IPS-11a (cell line): ENCODE measurements around the gene EYS.
"Not testable (repeated sequence)": the region's sequence is repeated elsewhere in the genome, so short reads cannot be mapped to it uniquely, and the experiment has no call there.

Experiments used
- H3K4me3 ChIP-seq: one replicate; pipeline ENCODE4 v1.5.1; 2013; ENCODE audit warnings: low read depth, low read length, control low read depth

The EYS gene

GRCh38 chr6:63783096-63783495 is 1923.9 kb downstream of the EYS start:
- no peak overlapping the region for H3K4me3 ChIP-seq

GRCh38 chr6:63774961-63775360 is 1932.1 kb downstream of the EYS start:
- H3K4me3 ChIP-seq, result no peak overlapping the region

DNA sequence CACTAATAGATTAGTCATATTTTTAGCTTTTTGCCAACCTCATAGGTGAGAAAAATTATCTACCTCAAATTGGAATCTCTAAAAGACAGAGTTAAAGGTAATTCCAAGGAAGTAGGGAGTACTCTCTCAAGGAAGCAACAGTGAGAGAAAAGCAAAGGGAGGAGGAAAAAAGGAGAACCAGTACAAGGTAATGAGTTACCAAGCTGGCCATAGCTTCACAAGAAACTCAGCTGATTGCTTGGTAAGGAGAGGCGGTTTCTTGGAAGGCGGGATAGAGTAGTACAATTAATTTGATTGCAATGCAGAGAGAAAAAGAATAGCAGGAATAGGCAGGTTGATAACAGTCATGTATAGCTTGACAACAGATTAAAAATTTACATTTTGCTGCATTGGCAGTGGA is 1933.8 kb downstream of the EYS start:
- H3K4me3 ChIP-seq, result no peak overlapping the region

DNA sequence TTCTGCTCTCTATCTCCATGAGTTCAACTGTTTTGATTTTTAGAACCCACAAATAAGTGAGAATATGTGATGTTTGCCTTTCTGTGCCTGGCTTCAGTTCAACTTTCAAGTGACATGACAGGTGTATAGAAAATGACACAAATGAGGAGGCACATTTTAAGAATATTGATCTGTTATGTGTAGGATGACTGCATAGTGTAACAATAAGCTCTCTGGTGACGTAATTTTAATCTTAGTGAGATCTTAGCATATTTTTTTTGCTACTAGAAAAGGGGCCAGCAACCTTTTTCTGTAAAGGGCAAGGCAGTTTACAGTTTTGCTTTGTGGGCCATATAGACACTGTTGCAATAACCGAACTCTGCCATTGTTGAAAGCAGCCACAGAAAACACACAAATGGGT is 1941.2 kb downstream of the EYS start:
- no peak overlapping the region for H3K4me3 ChIP-seq

DNA sequence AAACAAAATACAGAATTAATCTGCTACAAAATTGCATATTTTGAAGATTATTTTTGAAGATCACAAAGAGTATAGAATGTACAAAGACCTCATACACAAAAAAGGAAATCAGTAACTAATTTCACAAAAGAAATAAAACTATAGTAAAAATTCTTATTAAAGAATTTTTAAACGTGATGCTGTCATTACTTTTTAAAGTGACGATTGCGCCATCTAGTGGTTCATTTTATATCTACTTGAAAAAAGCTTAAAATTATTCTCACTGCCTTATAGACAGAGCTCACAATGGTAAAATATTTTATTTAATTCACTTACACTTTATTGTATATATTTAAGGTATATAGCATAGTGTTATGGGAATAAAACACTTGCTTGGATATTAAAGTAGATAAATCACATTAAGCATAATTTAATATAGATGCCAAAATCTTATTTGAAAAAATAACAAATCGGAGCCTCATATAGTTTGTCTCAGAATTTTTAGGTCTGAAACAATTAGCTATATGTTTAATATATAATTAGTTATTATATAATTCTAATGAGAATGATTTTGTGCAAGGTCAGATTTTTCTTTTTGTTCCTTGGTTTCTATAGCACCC is 1942.6 kb downstream of the EYS start:
- no peak overlapping the region for H3K4me3 ChIP-seq

GRCh38 chr6:63760199-63760598 is 1946.8 kb downstream of the EYS start:
- no peak overlapping the region for H3K4me3 ChIP-seq

DNA sequence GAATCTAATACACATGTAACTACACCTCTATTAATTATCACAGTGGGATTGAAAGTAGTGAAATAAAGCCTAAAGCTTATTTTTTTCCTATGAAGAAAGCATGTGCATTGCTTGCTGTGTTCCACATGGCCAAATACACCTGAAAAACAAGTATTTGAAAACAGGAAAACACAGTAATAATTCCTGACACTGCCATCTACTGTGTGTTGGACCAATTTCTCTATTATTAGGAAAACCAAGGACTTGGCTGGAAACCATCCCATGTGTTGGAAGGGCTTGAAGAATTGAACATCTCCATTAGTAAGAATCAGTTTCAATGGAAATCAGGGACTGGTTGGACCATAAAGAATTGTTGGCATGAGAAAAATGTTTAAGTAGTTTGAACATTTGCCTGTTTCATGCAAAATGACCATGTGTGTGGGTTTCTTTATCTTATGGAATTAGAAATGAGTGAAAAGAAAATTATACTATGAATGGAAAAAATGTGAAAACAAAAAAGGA is 1947.4 kb downstream of the EYS start:
- H3K4me3 ChIP-seq, result no peak overlapping the region

GRCh38 chr6:63757826-63758225 is 1949.2 kb downstream of the EYS start:
- no peak overlapping the region for H3K4me3 ChIP-seq

DNA sequence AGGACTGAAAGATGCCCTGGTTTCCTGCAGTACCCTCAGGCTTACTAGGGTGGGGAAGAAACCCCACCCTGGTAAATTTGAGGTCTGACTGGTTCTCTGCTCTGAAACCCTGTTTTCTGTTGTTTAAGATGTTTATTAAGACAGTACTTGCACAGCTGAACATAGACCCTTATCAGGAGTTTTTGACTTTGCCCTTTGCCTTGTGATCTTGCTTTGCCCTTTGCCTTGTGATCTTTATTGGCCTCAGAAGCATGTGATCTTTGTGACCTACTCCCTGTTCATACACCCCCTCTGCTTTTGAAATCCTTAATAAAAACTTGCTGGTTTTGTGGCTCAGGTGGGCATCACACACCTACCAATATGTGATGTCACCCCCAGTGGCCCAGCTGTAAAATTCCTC is 1949.8 kb downstream of the EYS start:
- not testable (repeated sequence) for H3K4me3 ChIP-seq

DNA sequence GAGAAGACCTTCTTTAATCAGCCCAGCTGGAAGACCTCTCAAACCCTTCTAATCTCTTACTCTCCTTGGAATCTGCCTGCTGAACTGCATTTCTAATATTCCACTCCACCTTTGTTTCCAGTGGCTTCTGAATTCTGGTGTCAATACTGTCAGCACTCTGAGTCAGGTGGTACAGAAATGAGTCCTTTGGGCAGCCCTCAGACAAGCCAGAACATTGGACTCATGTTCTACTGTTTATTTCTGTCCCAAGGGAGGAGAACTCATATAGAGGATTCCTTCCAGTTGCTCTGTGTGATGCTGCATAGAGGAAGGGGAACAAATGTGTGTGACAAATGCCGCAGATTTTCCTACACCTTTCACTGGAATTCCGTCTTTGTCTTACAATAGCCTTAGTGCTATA is 1956.6 kb downstream of the EYS start:
- H3K4me3 ChIP-seq, result no peak overlapping the region

DNA sequence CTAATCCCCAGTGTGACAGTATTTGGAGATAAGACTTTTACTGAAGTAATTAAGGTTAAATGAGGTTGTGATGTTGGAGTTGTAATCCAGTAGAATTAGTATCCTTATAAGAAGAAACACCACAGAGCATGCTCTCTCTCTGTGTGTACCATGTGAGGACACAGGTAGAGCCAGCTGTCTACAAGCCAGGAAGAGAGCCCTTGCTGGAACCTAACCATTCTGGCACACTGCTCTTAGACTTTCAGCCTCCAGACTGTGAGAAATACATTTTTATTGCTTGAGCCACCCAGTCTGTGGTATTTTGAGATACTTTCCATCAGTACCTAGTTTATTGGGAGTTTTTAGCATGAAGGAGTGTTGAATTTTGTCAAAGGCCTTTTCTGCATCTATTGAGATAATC is 1961.2 kb downstream of the EYS start:
- no peak overlapping the region for H3K4me3 ChIP-seq

DNA sequence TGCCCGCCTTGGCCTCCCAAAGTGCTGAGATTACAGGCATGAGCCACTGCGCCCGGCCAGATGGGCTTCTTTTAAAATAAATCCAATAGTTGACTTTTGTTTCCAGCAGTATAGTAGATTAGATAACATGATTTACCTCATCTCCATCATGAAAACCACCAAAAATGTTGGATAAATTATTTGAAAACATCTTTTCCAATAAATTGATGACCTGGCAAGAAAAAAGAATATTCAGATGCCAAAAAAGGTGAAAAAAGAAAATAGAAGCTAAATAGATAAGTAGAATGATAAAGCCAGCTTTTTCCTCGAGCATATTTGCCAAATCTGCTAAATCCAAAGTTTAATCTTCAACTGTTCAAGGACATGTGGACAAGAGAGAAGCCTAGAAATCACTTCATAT is 1962.2 kb downstream of the EYS start:
- H3K4me3 ChIP-seq, result no peak overlapping the region

DNA sequence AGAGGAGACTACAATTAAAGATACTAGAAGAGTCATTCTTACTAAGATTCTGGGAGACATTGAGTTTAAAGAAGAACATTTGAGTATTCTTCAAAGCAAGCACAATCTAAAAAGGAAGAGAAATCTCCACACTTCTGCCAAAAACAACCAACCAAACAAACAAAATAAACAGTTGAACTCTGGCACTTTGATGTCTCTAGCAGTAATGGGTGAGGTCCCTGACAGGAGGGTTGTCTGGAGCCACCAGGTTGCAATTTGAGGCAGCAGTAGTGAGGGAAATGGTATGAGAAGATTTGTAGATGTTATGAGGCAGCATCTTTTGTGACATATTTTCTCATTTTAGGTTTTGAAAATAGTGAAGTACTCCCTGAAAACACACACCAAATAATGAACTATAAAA is 1963.3 kb downstream of the EYS start:
- H3K4me3 ChIP-seq, result no peak overlapping the region

DNA sequence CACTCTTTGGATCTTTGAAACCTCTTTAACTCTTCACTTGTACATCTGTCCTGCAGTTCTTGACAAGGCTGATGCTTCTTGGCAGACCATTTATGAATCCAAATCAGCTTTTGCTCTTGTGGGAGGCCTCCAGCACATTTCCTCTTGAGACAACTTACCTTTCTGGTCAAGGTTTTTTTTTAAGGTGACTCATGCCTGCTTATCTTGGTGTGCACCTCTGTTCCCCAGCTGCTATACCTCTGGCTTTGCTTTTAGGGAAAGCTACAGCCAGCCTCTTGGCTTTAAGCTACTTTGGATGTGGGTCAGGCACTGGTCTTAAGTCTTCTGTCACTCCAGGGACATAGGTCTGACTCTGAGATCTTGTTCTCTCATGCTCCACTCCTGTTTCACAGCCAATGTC is 1965.0 kb downstream of the EYS start:
- H3K4me3 ChIP-seq, result no peak overlapping the region

DNA sequence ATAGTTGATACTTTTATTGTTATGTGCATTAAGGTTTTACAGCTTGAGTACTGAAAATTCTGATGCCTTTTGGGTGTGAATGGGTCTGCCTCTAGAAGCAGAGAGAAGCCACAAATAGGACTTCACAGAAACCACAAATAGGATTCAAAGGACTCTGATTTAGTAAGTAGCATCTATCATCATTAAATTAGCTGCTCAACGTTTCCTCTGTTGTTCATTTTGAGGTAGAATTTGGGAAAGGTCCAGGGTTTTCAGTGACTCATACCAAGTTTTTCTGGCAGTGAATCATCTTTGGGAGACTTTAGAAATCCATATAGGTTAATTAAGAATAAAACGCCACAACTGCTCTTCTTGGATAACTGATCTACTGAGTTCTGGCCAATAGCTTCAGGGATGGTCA is 1966.3 kb downstream of the EYS start:
- H3K4me3 ChIP-seq, result no peak overlapping the region

DNA sequence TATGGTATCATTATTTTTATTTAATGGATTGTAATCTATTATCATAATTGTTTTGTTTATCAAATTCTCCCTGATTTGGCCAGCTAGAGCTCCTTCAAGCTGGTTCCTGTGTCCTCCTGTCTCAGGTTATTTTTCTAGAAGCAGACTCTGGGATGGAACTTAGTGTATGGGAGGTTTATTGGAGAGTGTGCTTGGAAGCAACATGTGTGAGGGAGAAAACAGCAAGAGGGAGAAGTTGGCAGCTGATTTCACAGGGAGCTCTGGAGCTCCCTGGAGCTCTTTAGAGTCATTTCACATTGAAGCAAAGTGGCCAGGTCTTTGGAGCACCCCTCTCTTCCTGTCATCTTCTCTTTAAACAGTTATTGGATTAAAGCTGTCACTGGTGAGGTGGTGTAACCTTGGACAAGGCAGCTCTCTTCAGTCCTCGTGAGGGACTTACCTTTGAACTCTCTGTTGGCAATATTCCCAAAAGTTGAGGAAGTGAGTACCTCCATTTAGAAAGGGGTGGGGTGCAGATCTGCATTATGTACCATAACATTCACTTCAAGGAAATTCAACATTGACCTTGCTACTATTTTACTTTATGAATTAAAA is 1967.8 kb downstream of the EYS start:
- H3K4me3 ChIP-seq, result no peak overlapping the region

- not testable (repeated sequence) for H3K4me3 ChIP-seq
Measured at GRCh38 chr6:63738190-63738589, 1968.8 kb downstream of the EYS start.

- no peak overlapping the region for H3K4me3 ChIP-seq
Measured at GRCh38 chr6:63734923-63735322, 1972.1 kb downstream of the EYS start.

DNA sequence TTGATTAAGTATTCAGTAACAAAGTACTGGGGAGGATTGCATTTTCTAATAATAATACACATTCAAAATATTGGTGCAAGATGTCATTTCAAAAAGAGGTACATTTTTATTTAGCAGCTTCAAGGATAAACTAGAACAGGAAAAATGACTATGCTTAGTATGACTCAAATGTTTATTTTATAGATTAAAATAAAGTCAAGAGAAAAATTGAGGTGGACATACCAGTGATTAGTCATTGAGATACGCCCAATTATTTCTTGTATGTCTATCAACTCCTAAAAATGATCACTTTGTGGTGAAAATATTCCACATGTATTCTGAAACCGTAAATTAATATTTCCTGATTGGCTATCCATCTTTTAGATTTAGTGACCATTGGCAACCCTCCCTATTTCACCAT is 1974.7 kb downstream of the EYS start:
- no peak overlapping the region for H3K4me3 ChIP-seq

DNA sequence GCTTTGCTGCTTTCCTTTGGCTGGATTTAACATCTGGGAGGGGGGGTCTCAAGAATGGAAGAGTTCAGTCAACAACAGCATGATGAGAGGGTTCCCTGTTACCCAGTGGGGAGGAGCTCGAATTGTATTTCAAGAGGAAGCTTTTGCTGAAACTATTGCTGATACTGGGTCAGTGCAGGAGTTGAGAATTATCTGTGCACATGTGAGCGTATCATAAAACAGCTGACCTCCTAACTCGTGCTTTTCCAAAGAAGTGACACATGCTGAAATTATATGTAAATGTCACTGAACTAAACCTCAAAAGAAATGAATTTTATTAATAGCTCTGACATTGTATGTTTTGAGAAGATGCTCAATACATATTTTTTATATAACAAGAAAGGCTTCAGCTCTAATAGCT is 1975.1 kb downstream of the EYS start:
- no peak overlapping the region for H3K4me3 ChIP-seq

GRCh38 chr6:63730311-63730710 is 1976.7 kb downstream of the EYS start:
- no peak overlapping the region for H3K4me3 ChIP-seq

- no peak overlapping the region for H3K4me3 ChIP-seq
Measured at GRCh38 chr6:63724721-63725120, 1982.3 kb downstream of the EYS start.

DNA sequence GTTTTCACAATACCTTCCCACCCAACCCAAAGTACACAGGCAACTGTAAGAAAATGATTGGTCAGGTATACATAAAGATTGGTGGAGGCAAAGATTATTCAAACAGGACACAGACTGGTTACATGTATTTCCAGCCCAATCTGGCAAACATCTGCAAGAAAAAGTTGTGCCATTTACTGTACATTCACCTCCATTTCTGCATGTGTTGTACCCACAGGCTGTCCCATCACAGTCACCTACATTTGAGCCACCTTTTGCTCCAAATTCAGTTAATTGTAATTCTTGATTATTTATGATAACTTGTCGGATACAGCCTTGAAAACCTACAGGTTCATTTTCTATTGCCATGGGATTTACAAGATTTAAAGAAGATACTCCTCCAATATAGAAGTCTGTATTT is 1985.8 kb downstream of the EYS start:
- H3K4me3 ChIP-seq, result no peak overlapping the region
